Naive thymus-derived CD4-positive, alpha-beta T cell (primary cell): ENCODE data around the gene PTPRG. TPM values are rescaled to one million over a fixed set of nuclear protein-coding genes. Genes with fewer than 3 reads are reported as not detected.
A peak's percentile ranks its signal among the peaks of the same experiment; 100 is the strongest.

Experiments
- ATAC-seq: fragments of 150-1000 bp; cut with Tn5 transposase; 2 replicates; pipeline ENCODE4 v1.10.0; 2021; ENCODE audit warnings: mild to moderate bottlenecking, moderate library complexity
- CTCF ChIA-PET: fragments of 350-600 bp; sonication (Branson Sonifier 250); formaldehyde crosslinking; loops from one replicate; lab custom pipeline; 2021; ENCODE audit warnings: antibody characterized with exemption; lab: Charles Lee
- POLR2A ChIA-PET: fragments of 350-600 bp; sonication (Branson Sonifier 250); formaldehyde crosslinking; loops from one replicate; lab custom pipeline; 2021; ENCODE audit warnings: antibody characterized with exemption, inconsistent platforms; lab: Charles Lee
- DNase-seq, 9 donors: peaks; one replicate each; pipeline versions ENCODE4 v3.0.0 to v3.0.0-alpha.2; 2020 to 2022; ENCODE audit warnings: mixed read lengths in 1 of 9
- H3K27ac ChIP-seq: one replicate; pipeline ENCODE4 v1.7.0; 2013; ENCODE audit warnings: mild to moderate bottlenecking, low read depth, low read length, moderate library complexity
- H3K27me3 ChIP-seq, 2 donors: one replicate each; pipeline ENCODE4 v1.7.0; 2013; ENCODE audit warnings: low read length in 2 of 2, mild to moderate bottlenecking in 2 of 2, moderate library complexity in 2 of 2; ENCODE audit not compliant: control insufficient read depth in 2 of 2, insufficient read depth in 2 of 2
- H3K36me3 ChIP-seq, 3 experiments: 1 replicate in 2 of 3; 2 replicates in 1 of 3; pipeline ENCODE4 v1.7.0; 2013; ENCODE audit warnings: low read length in 3 of 3, mild to moderate bottlenecking in 3 of 3, moderate library complexity in 1 of 3; ENCODE audit not compliant: insufficient read depth in 3 of 3, control insufficient read depth in 2 of 3
- H3K4me1 ChIP-seq, 2 donors: one replicate each; pipeline ENCODE4 v1.7.0; 2013; ENCODE audit warnings: low read length in 2 of 2, mild to moderate bottlenecking in 2 of 2, moderate library complexity in 1 of 2; ENCODE audit not compliant: control insufficient read depth in 2 of 2, insufficient read depth in 2 of 2
- H3K4me3 ChIP-seq: 2 replicates; pipeline ENCODE4 v1.7.0; 2013; ENCODE audit warnings: mild to moderate bottlenecking, low read length
- H3K9me3 ChIP-seq, 3 experiments: 1 replicate in 2 of 3; 2 replicates in 1 of 3; pipeline ENCODE4 v1.7.0; 2013; ENCODE audit warnings: low read length in 3 of 3; ENCODE audit not compliant: control insufficient read depth in 2 of 3
- H3K27ac Mint-ChIP-seq, 9 donors: one replicate each; pipeline ENCODE4 v1.8.0; 2020 to 2022; ENCODE audit warnings: mixed read lengths in 9 of 9, mild to moderate bottlenecking in 8 of 9, moderate library complexity in 5 of 9, inconsistent platforms in 2 of 9
- H3K27me3 Mint-ChIP-seq, 5 donors: one replicate each; pipeline ENCODE4 v1.8.0; 2021 to 2022; ENCODE audit warnings: mixed read lengths in 5 of 5, mild to moderate bottlenecking in 1 of 5
- H3K36me3 Mint-ChIP-seq, 5 donors: one replicate each; pipeline ENCODE4 v1.8.0; 2020 to 2022; ENCODE audit warnings: mixed read lengths in 5 of 5, mild to moderate bottlenecking in 3 of 5, inconsistent platforms in 1 of 5
- H3K4me1 Mint-ChIP-seq, 7 donors: one replicate each; pipeline ENCODE4 v1.8.0; 2020 to 2022; ENCODE audit warnings: mixed read lengths in 7 of 7, mild to moderate bottlenecking in 3 of 7, inconsistent platforms in 1 of 7
- H3K4me3 Mint-ChIP-seq, 10 donors: one replicate each; pipeline ENCODE4 v1.8.0; 2020 to 2022; ENCODE audit warnings: mild to moderate bottlenecking in 10 of 10, mixed read lengths in 10 of 10, moderate library complexity in 6 of 10, inconsistent platforms in 2 of 10
- H3K9me3 Mint-ChIP-seq, 11 donors: one replicate each; pipeline ENCODE4 v1.8.0; 2020 to 2022; ENCODE audit warnings: mixed read lengths in 11 of 11, mild to moderate bottlenecking in 4 of 11, inconsistent platforms in 1 of 11, moderate library complexity in 1 of 11
- intact Hi-C, 2 donors: fragments of 100-400 bp; cut with micrococcal nuclease; formaldehyde crosslinking; loops; one replicate each; pipeline ENCODE4 v1.15.1; 2023
- polyA plus RNA-seq, 2 donors: library from polyadenylated mRNA; unstranded; fragments of 300-500 nt; fragmentation: Illumina TruSeq; gene quantifications; one replicate each; pipeline ENCODE4 v1.2.3, GENCODE V29; 2021
- total RNA-seq, 6 experiments: library from RNA in 5 of 6; stranded (reverse) in 5 of 6; gene quantifications; 1 replicate in 5 of 6; 2 replicates in 1 of 6; pipeline ENCODE4 v1.2.3 and lab custom pipeline; 2021 to 2026

The PTPRG gene
- total and polyA plus RNA-seq, 7 experiments from 2014 or later: 0.17 to 1.7 TPM; not detected in 5

- DNase-seq (no peak), ATAC-seq (no peak)
- H3K9me3 Mint-ChIP-seq: peaks cover 0 to 2% (median 0%) of the 10 kb centered on the region in 11 donors
- H3K27me3 ChIP-seq: no peaks in the 10 kb centered on the region
- no peak overlapping the region for H3K4me3 Mint-ChIP-seq
- no peaks in the 10 kb centered on the region for H3K36me3 ChIP-seq
- no peaks in the 10 kb centered on the region for H3K36me3 Mint-ChIP-seq
- ChIA-PET CTCF (no interaction called here), POLR2A (no interaction called here)
- intact Hi-C loops: no loop called here
- no peaks in the 10 kb centered on the region for H3K4me1 Mint-ChIP-seq
- no peaks in the 10 kb centered on the region for H3K9me3 ChIP-seq
- no peak overlapping the region for H3K27ac Mint-ChIP-seq
- peaks cover 6 to 29% (median 10%) of the 10 kb centered on the region in 5 donors for H3K27me3 Mint-ChIP-seq
- no peaks in the 10 kb centered on the region for H3K4me1 ChIP-seq
- H3K27ac ChIP-seq: no peak overlapping the region
- no peak overlapping the region for H3K4me3 ChIP-seq
Measured at GRCh38 chr3:61580982-61581643, 19.7 kb downstream of the PTPRG start.

DNA sequence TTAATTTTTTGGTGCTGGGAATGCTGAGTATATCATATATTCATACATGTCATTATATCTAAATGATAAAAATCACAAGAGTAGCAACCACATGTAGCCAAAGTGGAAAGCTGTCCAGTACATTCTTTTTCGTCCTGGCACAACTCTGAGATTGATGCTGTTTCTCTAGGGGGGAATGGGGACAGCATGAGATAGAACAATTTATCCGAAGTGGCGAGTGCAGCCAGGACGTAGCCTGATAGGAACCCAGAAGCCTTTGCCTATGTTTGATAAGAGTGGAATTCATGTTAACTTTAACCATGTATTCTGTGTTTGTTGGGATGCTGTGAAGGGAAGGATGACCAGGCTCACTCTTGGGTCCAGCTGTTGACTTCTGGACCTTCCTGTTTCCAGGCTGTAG, 20.9 kb downstream of the PTPRG start:
- H3K27me3 ChIP-seq: no peaks in the 10 kb centered on the region
- POLR2A ChIA-PET: no interaction called here
- CTCF ChIA-PET: no interaction called here
- H3K27ac Mint-ChIP-seq: no peak overlapping the region
- intact Hi-C loops: no loop called here
- no peaks in the 10 kb centered on the region for H3K4me1 ChIP-seq
- H3K4me3 Mint-ChIP-seq: no peak overlapping the region
- peaks cover 0 to 2% (median 0%) of the 10 kb centered on the region in 11 donors for H3K9me3 Mint-ChIP-seq
- no peaks in the 10 kb centered on the region for H3K9me3 ChIP-seq
- no peaks in the 10 kb centered on the region for H3K36me3 Mint-ChIP-seq
- H3K27me3 Mint-ChIP-seq: peaks cover 5 to 30% (median 10%) of the 10 kb centered on the region in 5 donors
- H3K4me1 Mint-ChIP-seq: no peaks in the 10 kb centered on the region
- no peak overlapping the region for H3K4me3 ChIP-seq
- ATAC-seq: no peak
- no peak overlapping the region for H3K27ac ChIP-seq
- H3K36me3 ChIP-seq: no peaks in the 10 kb centered on the region
- no peak for DNase-seq

GRCh38 chr3:61582846-61583245, 21.5 kb downstream of the PTPRG start:
- H3K4me1 Mint-ChIP-seq: no peaks in the 10 kb centered on the region
- POLR2A ChIA-PET: no interaction called here

DNA sequence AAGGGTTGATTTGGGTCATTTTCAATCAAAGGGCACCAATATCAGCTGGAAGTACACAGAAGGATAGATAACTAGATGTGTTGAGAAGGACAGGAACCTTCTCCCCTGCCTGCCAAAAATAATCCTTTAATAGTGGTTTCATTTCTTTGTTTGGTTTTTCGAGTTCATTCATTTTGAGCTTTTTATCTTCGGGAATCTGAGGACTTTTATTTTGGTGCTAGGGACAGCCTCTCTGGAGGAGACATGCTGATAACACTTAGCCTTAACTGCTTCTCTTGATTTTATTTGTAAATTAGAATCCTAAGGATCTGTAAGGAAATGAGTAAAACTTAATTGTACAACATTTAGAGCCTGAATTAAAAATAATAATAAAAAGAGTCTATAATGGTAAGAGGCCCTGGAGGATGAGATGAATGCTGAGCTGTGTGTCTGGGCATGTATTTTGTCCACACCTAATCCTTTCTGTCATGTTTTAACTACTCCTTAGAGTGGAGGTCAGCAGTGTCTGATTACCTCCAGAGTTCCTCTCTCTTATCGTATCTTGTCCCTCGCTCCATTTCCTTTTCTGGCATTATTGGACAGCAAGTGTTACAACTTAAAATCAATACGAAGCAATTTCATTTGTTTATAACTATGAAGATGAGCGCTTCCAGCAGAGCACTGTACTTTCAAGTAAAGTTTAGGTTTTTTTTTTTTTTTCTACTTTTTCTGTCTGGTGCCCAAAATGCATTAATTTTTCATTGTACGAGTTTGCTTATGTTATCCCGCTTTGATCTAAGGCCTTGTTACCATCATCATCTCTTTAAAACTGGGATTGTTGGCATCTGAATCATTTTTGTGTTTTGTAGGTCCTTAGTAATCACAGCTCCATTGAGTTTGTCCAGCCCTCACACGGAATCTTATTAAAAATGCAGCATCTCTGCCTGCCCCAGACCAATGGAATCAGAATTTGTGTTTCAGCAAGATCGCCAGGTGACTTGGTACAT, 22.8 kb downstream of the PTPRG start:
- Histone ChIP-seq H3K27me3 (no peaks in the 10 kb centered on the region), H3K36me3 (no peaks in the 10 kb centered on the region), H3K4me3 (no peak overlapping the region), H3K4me1 (no peaks in the 10 kb centered on the region), H3K27ac (no peak overlapping the region), H3K9me3 (no peaks in the 10 kb centered on the region)
- POLR2A ChIA-PET: no interaction called here
- ATAC-seq (no peak), DNase-seq (no peak)
- H3K9me3 Mint-ChIP-seq: peaks cover 0 to 2% (median 0%) of the 10 kb centered on the region in 11 donors
- H3K36me3 Mint-ChIP-seq: no peaks in the 10 kb centered on the region
- H3K4me1 Mint-ChIP-seq: no peaks in the 10 kb centered on the region
- intact Hi-C loops: no loop called here
- peaks cover 5 to 34% (median 10%) of the 10 kb centered on the region in 5 donors for H3K27me3 Mint-ChIP-seq
- CTCF ChIA-PET: no interaction called here
- H3K27ac Mint-ChIP-seq: no peak overlapping the region
- H3K4me3 Mint-ChIP-seq: no peak overlapping the region

More at GRCh38 chr3:61582846-61583245, 21.5 kb downstream of the PTPRG start:
- CTCF ChIA-PET: no interaction called here
- Histone ChIP-seq H3K4me1 (no peaks in the 10 kb centered on the region), H3K27me3 (no peaks in the 10 kb centered on the region), H3K4me3 (no peak overlapping the region), H3K36me3 (no peaks in the 10 kb centered on the region), H3K27ac (no peak overlapping the region), H3K9me3 (no peaks in the 10 kb centered on the region)
- Mint-ChIP-seq H3K4me3 (no peak overlapping the region), H3K27me3 (peaks cover 5 to 31% (median 10%) of the 10 kb centered on the region in 5 donors), H3K9me3 (peaks cover 0 to 2% (median 0%) of the 10 kb centered on the region in 11 donors), H3K36me3 (no peaks in the 10 kb centered on the region), H3K27ac (no peak overlapping the region)
- DNase-seq (no peak), ATAC-seq (no peak)
- intact Hi-C loops: no loop called here

DNA sequence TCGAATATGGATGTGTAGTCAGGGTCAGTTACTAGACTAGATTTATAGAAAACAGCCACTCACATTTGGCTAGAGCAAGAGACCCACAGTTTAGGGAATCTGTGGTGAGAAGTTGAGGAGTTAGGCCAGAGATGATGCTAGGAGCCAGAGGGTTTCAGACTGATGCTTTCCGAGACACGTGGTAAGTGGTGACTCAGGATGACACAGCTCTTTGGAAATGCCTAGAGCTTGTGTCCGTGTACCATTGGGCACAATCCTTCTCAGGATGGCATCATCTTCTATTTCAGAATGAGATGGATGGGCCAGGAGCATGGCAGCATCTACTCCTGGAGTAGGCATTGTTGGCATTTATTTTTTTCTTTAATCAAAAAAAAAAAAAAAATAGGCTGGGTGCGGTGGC, 28.5 kb downstream of the PTPRG start:
- Mint-ChIP-seq H3K4me1 (peaks cover 0 to 3% (median 0%) of the 10 kb centered on the region in 7 donors), H3K27me3 (peaks cover 6 to 16% (median 8%) of the 10 kb centered on the region in 5 donors), H3K36me3 (peaks cover 0 to 3% (median 0%) of the 10 kb centered on the region in 5 donors), H3K9me3 (peaks cover 0 to 5% (median 0%) of the 10 kb centered on the region in 11 donors), H3K4me3 (no peak overlapping the region), H3K27ac (peak overlapping the region in 1 of 9 donors; percentile 80)
- ChIA-PET POLR2A (no interaction called here), CTCF (no interaction called here)
- no peak for DNase-seq
- H3K4me1 ChIP-seq: no peaks in the 10 kb centered on the region
- H3K36me3 ChIP-seq: no peaks in the 10 kb centered on the region
- H3K27ac ChIP-seq: no peak overlapping the region
- H3K4me3 ChIP-seq: no peak overlapping the region
- H3K27me3 ChIP-seq: no peaks in the 10 kb centered on the region
- intact Hi-C loops: no loop called here
- no peaks in the 10 kb centered on the region for H3K9me3 ChIP-seq
- no peak for ATAC-seq

DNA sequence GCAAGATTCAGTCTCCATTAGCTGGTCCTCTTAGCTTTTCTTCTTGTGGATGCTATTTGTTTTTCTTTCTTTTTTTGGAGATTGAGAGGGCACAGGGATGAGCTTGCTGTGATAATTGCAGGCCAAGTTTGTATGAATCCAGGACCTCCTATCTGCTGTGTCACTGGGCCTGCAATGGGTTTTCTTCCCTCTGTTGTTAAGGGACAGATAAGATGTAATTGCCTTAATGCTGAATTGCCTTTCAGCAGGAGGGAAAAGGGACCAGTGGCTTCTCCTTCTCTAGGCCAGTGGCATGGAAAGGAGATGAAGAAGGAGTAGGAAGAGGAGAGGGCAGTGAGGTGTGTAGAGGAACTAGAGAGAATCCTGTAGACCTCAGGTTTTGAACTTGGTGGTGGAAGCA, 29.9 kb downstream of the PTPRG start:
- POLR2A ChIA-PET: no interaction called here
- Histone ChIP-seq H3K27me3 (no peaks in the 10 kb centered on the region), H3K36me3 (no peaks in the 10 kb centered on the region), H3K4me3 (no peak overlapping the region), H3K4me1 (no peaks in the 10 kb centered on the region), H3K9me3 (no peaks in the 10 kb centered on the region), H3K27ac (no peak overlapping the region)
- peaks cover 0 to 3% (median 0%) of the 10 kb centered on the region in 5 donors for H3K36me3 Mint-ChIP-seq
- peaks cover 0 to 5% (median 0%) of the 10 kb centered on the region in 11 donors for H3K9me3 Mint-ChIP-seq
- peaks cover 0 to 3% (median 0%) of the 10 kb centered on the region in 7 donors for H3K4me1 Mint-ChIP-seq
- ATAC-seq (no peak), DNase-seq (no peak)
- no peak overlapping the region for H3K27ac Mint-ChIP-seq
- H3K27me3 Mint-ChIP-seq: peaks cover 4 to 11% (median 5%) of the 10 kb centered on the region in 5 donors
- intact Hi-C loops: no loop called here
- CTCF ChIA-PET: no interaction called here
- no peak overlapping the region for H3K4me3 Mint-ChIP-seq
